GM23248 (cell line): ENCODE results near the gene EXOG. TPM values are rescaled to one million over a fixed set of nuclear protein-coding genes. Genes with fewer than 3 reads are reported as not detected.

Experiments used
- DNase-seq: peaks from one replicate; pipeline ENCODE4 v3.0.0-alpha.2; 2015
- H2AFZ ChIP-seq: fragments of 200-600 bp; sonication (generic); 2 replicates; pipeline ENCODE4 v1.6.1; 2016; ENCODE audit warnings: antibody characterized with exemption
- H3F3A ChIP-seq: fragments of 200-600 bp; sonication (generic); 2 replicates; pipeline ENCODE4 v1.6.1; 2016; ENCODE audit warnings: mild to moderate bottlenecking, antibody characterized with exemption, mixed run types; ENCODE audit not compliant: insufficient read depth
- H3K27ac ChIP-seq: fragments of 200-600 bp; sonication (generic); 2 replicates; pipeline ENCODE4 v1.5.1; 2016; ENCODE audit warnings: mild to moderate bottlenecking
- H3K27me3 ChIP-seq: fragments of 200-600 bp; sonication (generic); replicated peaks from 2 replicates; pipeline ENCODE4 v1.6.1; 2016; ENCODE audit warnings: mild to moderate bottlenecking; ENCODE audit not compliant: insufficient read depth
- H3K36me3 ChIP-seq: fragments of 200-600 bp; sonication (generic); 2 replicates; pipeline ENCODE4 v1.6.1; 2016; ENCODE audit warnings: low read depth, mild to moderate bottlenecking
- H3K4me1 ChIP-seq: fragments of 200-600 bp; sonication (generic); 2 replicates; pipeline ENCODE4 v1.6.1; 2016; ENCODE audit warnings: mild to moderate bottlenecking; ENCODE audit not compliant: insufficient read depth
- H3K4me2 ChIP-seq: fragments of 200-600 bp; sonication (generic); one replicate; pipeline ENCODE4 v1.6.1; 2016; ENCODE audit warnings: mild to moderate bottlenecking; ENCODE audit not compliant: unreplicated experiment
- H3K4me3 ChIP-seq: fragments of 200-600 bp; sonication (generic); 2 replicates; pipeline ENCODE4 v1.5.1; 2016; ENCODE audit warnings: mild to moderate bottlenecking
- H3K79me2 ChIP-seq: fragments of 200-600 bp; sonication (generic); 2 replicates; pipeline ENCODE4 v1.6.1; 2016; ENCODE audit warnings: mild to moderate bottlenecking; ENCODE audit not compliant: insufficient read depth
- H3K9ac ChIP-seq: fragments of 200-600 bp; sonication (generic); 2 replicates; pipeline ENCODE4 v1.6.1; 2016; ENCODE audit warnings: mild to moderate bottlenecking
- H3K9me2 ChIP-seq: fragments of 200-600 bp; sonication (generic); 2 replicates; pipeline ENCODE4 v1.6.1; 2016; ENCODE audit warnings: mixed run types, mild to moderate bottlenecking, moderate library complexity; ENCODE audit not compliant: insufficient read depth
- H3K9me3 ChIP-seq: fragments of 200-600 bp; sonication (generic); one replicate; pipeline ENCODE4 v1.6.1; 2017; ENCODE audit warnings: low read depth
- H4K20me1 ChIP-seq: fragments of 200-600 bp; sonication (generic); 2 replicates; pipeline ENCODE4 v1.6.0; 2016; ENCODE audit not compliant: insufficient read depth
- EZH2 ChIP-seq: fragments of 200-600 bp; sonication (generic); IDR thresholded peaks from 2 replicates; pipeline ENCODE4 v1.6.1; 2018; ENCODE audit warnings: antibody characterized with exemption, mild to moderate bottlenecking; ENCODE audit not compliant: insufficient read depth, poor library complexity, severe bottlenecking
- EZH2phosphoT487 ChIP-seq: fragments of 200-600 bp; sonication (generic); IDR thresholded peaks from 2 replicates; pipeline ENCODE4 v1.6.1; 2018; ENCODE audit warnings: antibody characterized with exemption, moderate library complexity, mild to moderate bottlenecking, low read depth; ENCODE audit not compliant: insufficient read depth
- WGBS, 2 experiments: methylation state at CpG; one replicate each; pipeline ENCODE4 v1.1.6; 2015 to 2017; ENCODE audit warnings: low lambda C conversion rate in 2 of 2, low coverage in 1 of 2; ENCODE audit errors: missing lambda C conversion rate in 2 of 2; 5-methylcytosine and 5-hydroxymethylcytosine counted together
- in situ Hi-C: fragments of 300-500 bp; cut with MboI; formaldehyde crosslinking; loops from 2 replicates; pipeline ENCODE4 v1.15.0; 2020
- polyA plus RNA-seq: library from polyadenylated mRNA; unstranded; fragments of >200 nt; fragmentation: Nextera tagmentation; extraction: Ambion mirVana; gene quantifications from 2 replicates; pipeline ENCODE4 v1.2.1, GENCODE V29; 2016
- total RNA-seq: library from RNA; depleted of rRNA; stranded (reverse); fragments of >200 nt; shearing (Covaris generic); gene quantifications from 2 replicates; pipeline ENCODE4 v1.2.3, GENCODE V29; 2014

EXOG gene
- total and polyA plus RNA-seq, 2 experiments from 2014 or later, result 6.4 to 8.2 TPM

DNA sequence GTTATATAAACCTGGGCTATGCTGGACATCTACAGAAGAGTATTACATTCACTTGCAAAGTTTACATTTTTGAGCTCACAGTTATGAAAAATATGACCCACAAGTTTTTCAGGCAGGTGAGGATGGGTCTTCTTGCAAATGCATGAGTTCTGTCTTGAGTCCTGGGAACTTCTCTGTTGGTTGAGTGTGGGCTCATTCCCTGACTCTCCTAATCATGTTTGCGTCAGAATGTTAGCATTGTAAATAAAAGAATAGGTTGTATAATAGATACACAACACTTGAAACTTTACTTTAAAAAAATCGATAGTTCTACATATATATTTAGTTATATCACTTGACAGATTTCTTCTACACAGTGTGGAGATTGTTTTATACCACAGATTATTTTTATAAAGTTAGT lies 7.2 kb upstream of the EXOG start:
- H3K27ac ChIP-seq, result no peak overlapping the region
- TF ChIP-seq EZH2, result no peak
- TF ChIP-seq EZH2phosphoT487, result no peak
- WGBS, 2 experiments, result 84 to 92% methylated on average over 2 of the region's 2 CpGs
- DNase-seq, result no peak
- no peak overlapping the region for H3K9ac ChIP-seq
- H2AFZ ChIP-seq, result no peak overlapping the region
- no peak overlapping the region for H3K4me3 ChIP-seq
- no peaks in the 10 kb centered on the region for H3K27me3 ChIP-seq
- H3K36me3 ChIP-seq, result no peaks in the 10 kb centered on the region
- H3K9me2 ChIP-seq, result no peaks in the 10 kb centered on the region
- no peaks in the 10 kb centered on the region for H3K4me1 ChIP-seq
- in situ Hi-C loops, result loop anchor here (10.0 to 25.0 kb wide), 2 partner anchors 144 to 377 kb away; partner anchors contain the start of gene XYLB
- H3F3A ChIP-seq, result no peaks in the 10 kb centered on the region
- H3K4me2 ChIP-seq, result no peak overlapping the region
- H3K9me3 ChIP-seq, result no peaks in the 10 kb centered on the region
- H4K20me1 ChIP-seq, result no peaks in the 10 kb centered on the region
- H3K79me2 ChIP-seq, result no peaks in the 10 kb centered on the region

GRCh38 chr3:38489766-38490165 lies 6.4 kb upstream of the EXOG start:
- H3K9ac ChIP-seq, result no peak overlapping the region
- no peaks in the 10 kb centered on the region for H3K27me3 ChIP-seq
- no peaks in the 10 kb centered on the region for H3K4me1 ChIP-seq
- no peaks in the 10 kb centered on the region for H3F3A ChIP-seq
- WGBS, 2 experiments, result 77 to 86% methylated on average over 2 of the region's 2 CpGs
- H3K79me2 ChIP-seq, result no peaks in the 10 kb centered on the region
- H3K4me2 ChIP-seq, result no peak overlapping the region
- no peak overlapping the region for H3K27ac ChIP-seq
- H2AFZ ChIP-seq, result no peak overlapping the region
- no peaks in the 10 kb centered on the region for H3K36me3 ChIP-seq
- DNase-seq, result no peak
- no peaks in the 10 kb centered on the region for H3K9me2 ChIP-seq
- H3K9me3 ChIP-seq, result no peaks in the 10 kb centered on the region
- TF ChIP-seq EZH2 (no peak), EZH2phosphoT487 (no peak)
- H3K4me3 ChIP-seq, result no peak overlapping the region
- in situ Hi-C loops, result loop anchor here (10.0 to 25.0 kb wide), 2 partner anchors 145 to 377 kb away; partner anchors contain the start of gene XYLB
- no peaks in the 10 kb centered on the region for H4K20me1 ChIP-seq

GRCh38 chr3:38490281-38491030 lies 5.7 kb upstream of the EXOG start:
- Histone ChIP-seq H3K27me3 (no peaks in the 10 kb centered on the region), H3F3A (peaks cover 3% of the 10 kb centered on the region; the same call in 1 of the 2 replicates), H3K9ac (no peak overlapping the region), H3K79me2 (no peaks in the 10 kb centered on the region), H3K4me2 (no peak overlapping the region), H3K4me1 (no peaks in the 10 kb centered on the region), H3K4me3 (no peak overlapping the region), H4K20me1 (no peaks in the 10 kb centered on the region), H3K27ac (no peak overlapping the region), H3K9me3 (no peaks in the 10 kb centered on the region), H2AFZ (no peak overlapping the region), H3K9me2 (no peaks in the 10 kb centered on the region), H3K36me3 (no peaks in the 10 kb centered on the region)
- in situ Hi-C loops, result loop anchor here (25.0 kb wide), 1 partner anchor 378 kb away; no protein-coding TSS in a partner anchor
- WGBS, 2 experiments, result 67 to 69% methylated on average over 11 of the region's 11 CpGs
- no peak for DNase-seq
- TF ChIP-seq EZH2phosphoT487, result no peak
- no peak for TF ChIP-seq EZH2

DNA sequence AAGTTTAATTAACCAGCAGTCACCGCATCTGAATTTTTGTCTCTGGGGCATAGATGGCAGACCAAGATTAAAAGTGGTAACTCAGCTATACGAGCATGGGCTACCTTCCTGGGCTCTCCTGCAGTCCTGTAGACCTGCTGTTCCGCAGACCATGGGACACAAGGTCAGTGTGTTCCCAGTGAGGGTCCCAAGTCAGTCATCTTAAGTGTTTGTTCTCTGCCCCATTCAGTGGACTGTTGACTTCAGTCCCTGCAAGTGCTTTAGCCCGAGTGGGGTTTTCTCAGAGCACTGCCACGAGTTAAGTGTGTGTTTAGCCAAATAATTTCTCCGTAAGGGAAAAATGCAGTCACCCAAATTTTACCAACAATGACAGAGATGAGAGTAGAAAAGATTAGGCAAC lies 4.9 kb upstream of the EXOG start:
- in situ Hi-C loops, result loop anchor here (25.0 kb wide), 1 partner anchor 379 kb away; no protein-coding TSS in a partner anchor
- Histone ChIP-seq H3K9me2 (no peaks in the 10 kb centered on the region), H3K4me2 (no peak overlapping the region), H3K27me3 (no peaks in the 10 kb centered on the region), H3K79me2 (no peaks in the 10 kb centered on the region), H3K36me3 (no peaks in the 10 kb centered on the region), H3K9me3 (no peaks in the 10 kb centered on the region), H3F3A (peaks cover 9% of the 10 kb centered on the region; the same call in 1 of the 2 replicates), H2AFZ (no peak overlapping the region), H3K9ac (no peak overlapping the region), H3K4me3 (no peak overlapping the region), H3K27ac (no peak overlapping the region), H3K4me1 (no peaks in the 10 kb centered on the region), H4K20me1 (no peaks in the 10 kb centered on the region)
- no peak for DNase-seq
- TF ChIP-seq EZH2, result no peak
- TF ChIP-seq EZH2phosphoT487, result no peak
- 90 to 95% methylated on average over 6 of the region's 6 CpGs for WGBS, 2 experiments
